Measurements from ENCODE around the gene SPI1. TPM values are rescaled to one million over a fixed set of nuclear protein-coding genes. Genes with fewer than 3 reads are reported as not detected.
"Not testable (repeated sequence)": the region's sequence is repeated elsewhere in the genome, so short reads cannot be mapped to it uniquely, and the experiment has no call there.

Gene SPI1
- total and polyA plus RNA-seq, 4 experiments from 2014 or later = 0.28 to 5.0 (median 4.8) TPM; not detected in 1

GRCh38 chr11:47340010-47340409, 38.3 kb downstream of the SPI1 start:
- Mint-ChIP-seq H3K36me3 (no peaks in the 10 kb centered on the region), H3K4me1 (peaks cover 0 to 2% (median 0%) of the 10 kb centered on the region in 4 donors), H3K27me3 (no peaks in the 10 kb centered on the region), H3K4me3 (no peak overlapping the region), H3K27ac (no peak overlapping the region), H3K9me3 (peaks cover 0 to 2% (median 0%) of the 10 kb centered on the region in 8 donors)
- intact Hi-C loops (cut with micrococcal nuclease) = no loop called here
- H3K4me1 ChIP-seq (ENCODE audit: insufficient read depth, low read length) = no peaks in the 10 kb centered on the region
- no peaks in the 10 kb centered on the region for H3K36me3 ChIP-seq (ENCODE audit: insufficient read depth, low read length)
- DNase-seq = no peak
- no peaks in the 10 kb centered on the region for H3K27me3 ChIP-seq (ENCODE audit: insufficient read depth, low read length)
- no peak overlapping the region for H3K4me3 ChIP-seq (ENCODE audit: low read length in 2 of 2)
- no peak overlapping the region for H3K27ac ChIP-seq (ENCODE audit: low read depth, low read length)
- POLR2A ChIA-PET (ENCODE audit: partially characterized antibody) = no interaction called here
- no peaks in the 10 kb centered on the region for H3K9me3 ChIP-seq (ENCODE audit: control insufficient read depth in 1 of 2, low read length in 2 of 2)
- CTCF ChIA-PET (ENCODE audit: partially characterized antibody) = interaction anchor here (1.5 kb wide), 1 partner anchor 34 kb away, joined by 5 read pairs; no protein-coding TSS in a partner anchor

GRCh38 chr11:47338396-47339241, 39.7 kb downstream of the SPI1 start:
- Histone ChIP-seq H3K4me3 (ENCODE audit: low read length in 2 of 2) (no peak overlapping the region), H3K36me3 (ENCODE audit: insufficient read depth, low read length) (no peaks in the 10 kb centered on the region), H3K4me1 (ENCODE audit: insufficient read depth, low read length) (no peaks in the 10 kb centered on the region), H3K27ac (ENCODE audit: low read depth, low read length) (no peak overlapping the region), H3K9me3 (ENCODE audit: control insufficient read depth in 1 of 2, low read length in 2 of 2) (no peaks in the 10 kb centered on the region), H3K27me3 (ENCODE audit: insufficient read depth, low read length) (no peaks in the 10 kb centered on the region)
- no peak overlapping the region for H3K27ac Mint-ChIP-seq
- DNase-seq = peak in 1 of 5 donors; percentile 12
- H3K9me3 Mint-ChIP-seq = peaks cover 0 to 2% (median 0%) of the 10 kb centered on the region in 8 donors
- H3K27me3 Mint-ChIP-seq = no peaks in the 10 kb centered on the region
- H3K4me1 Mint-ChIP-seq = peaks cover 0 to 2% (median 0%) of the 10 kb centered on the region in 4 donors
- no peaks in the 10 kb centered on the region for H3K36me3 Mint-ChIP-seq
- no peak overlapping the region for H3K4me3 Mint-ChIP-seq
- ChIA-PET CTCF (ENCODE audit: partially characterized antibody) (interaction anchor here (0.8 kb wide), 1 partner anchor 73 kb away, joined by 3 read pairs; no protein-coding TSS in a partner anchor), POLR2A (ENCODE audit: partially characterized antibody) (interaction anchor here (0.6 kb wide), 1 partner anchor 171 kb away, joined by 4 read pairs; no protein-coding TSS in a partner anchor)
- intact Hi-C loops (cut with micrococcal nuclease) = no loop called here

- Mint-ChIP-seq H3K4me3 (no peak overlapping the region), H3K27me3 (no peaks in the 10 kb centered on the region), H3K4me1 (peaks cover 0 to 2% (median 0%) of the 10 kb centered on the region in 4 donors), H3K27ac (no peak overlapping the region), H3K9me3 (peaks cover 0 to 2% (median 0%) of the 10 kb centered on the region in 8 donors), H3K36me3 (no peaks in the 10 kb centered on the region)
- H3K27ac ChIP-seq (ENCODE audit: low read depth, low read length) = no peak overlapping the region
- POLR2A ChIA-PET (ENCODE audit: partially characterized antibody) = no interaction called here
- H3K27me3 ChIP-seq (ENCODE audit: insufficient read depth, low read length) = no peaks in the 10 kb centered on the region
- no peaks in the 10 kb centered on the region for H3K36me3 ChIP-seq (ENCODE audit: insufficient read depth, low read length)
- CTCF ChIA-PET (ENCODE audit: partially characterized antibody) = interaction anchor here (0.5 to 0.6 kb wide), 2 partner anchors 34 to 882 kb away, joined by 3 read pairs; no protein-coding TSS in a partner anchor
- no peaks in the 10 kb centered on the region for H3K4me1 ChIP-seq (ENCODE audit: insufficient read depth, low read length)
- peak in 1 of 5 donors; percentile 15 for DNase-seq
- H3K9me3 ChIP-seq (ENCODE audit: control insufficient read depth in 1 of 2, low read length in 2 of 2) = no peaks in the 10 kb centered on the region
- intact Hi-C loops (cut with micrococcal nuclease) = no loop called here
- H3K4me3 ChIP-seq (ENCODE audit: low read length in 2 of 2) = no peak overlapping the region
Measured at GRCh38 chr11:47337229-47337924, 41.0 kb downstream of the SPI1 start.

- H3K4me3 ChIP-seq (ENCODE audit: low read length in 2 of 2) = no peak overlapping the region
- H3K9me3 ChIP-seq (ENCODE audit: control insufficient read depth in 1 of 2, low read length in 2 of 2) = no peaks in the 10 kb centered on the region
- no peaks in the 10 kb centered on the region for H3K36me3 ChIP-seq (ENCODE audit: insufficient read depth, low read length)
- Mint-ChIP-seq H3K27me3 (no peaks in the 10 kb centered on the region), H3K36me3 (no peaks in the 10 kb centered on the region), H3K4me3 (no peak overlapping the region), H3K9me3 (peaks cover 0 to 2% (median 0%) of the 10 kb centered on the region in 8 donors), H3K27ac (no peak overlapping the region), H3K4me1 (peaks cover 0 to under 1% (median 0%) of the 10 kb centered on the region in 4 donors)
- intact Hi-C loops (cut with micrococcal nuclease) = no loop called here
- ChIA-PET POLR2A (ENCODE audit: partially characterized antibody) (no interaction called here), CTCF (ENCODE audit: partially characterized antibody) (interaction anchor here (0.6 kb wide), 1 partner anchor 882 kb away, joined by 3 read pairs; no protein-coding TSS in a partner anchor)
- no peak overlapping the region for H3K27ac ChIP-seq (ENCODE audit: low read depth, low read length)
- no peak for DNase-seq
- H3K4me1 ChIP-seq (ENCODE audit: insufficient read depth, low read length) = no peaks in the 10 kb centered on the region
- no peaks in the 10 kb centered on the region for H3K27me3 ChIP-seq (ENCODE audit: insufficient read depth, low read length)
Measured at GRCh38 chr11:47336595-47336994, 41.8 kb downstream of the SPI1 start.

GRCh38 chr11:47335733-47336132, 42.6 kb downstream of the SPI1 start:
- H3K4me1 Mint-ChIP-seq = no peaks in the 10 kb centered on the region
- ChIA-PET CTCF (ENCODE audit: partially characterized antibody) (interaction anchor here (0.6 kb wide), 1 partner anchor 711 kb away, joined by 3 read pairs; no protein-coding TSS in a partner anchor), POLR2A (ENCODE audit: partially characterized antibody) (no interaction called here)
- H3K27ac ChIP-seq (ENCODE audit: low read depth, low read length) = no peak overlapping the region
- H3K27me3 Mint-ChIP-seq = no peaks in the 10 kb centered on the region
- H3K9me3 ChIP-seq (ENCODE audit: control insufficient read depth in 1 of 2, low read length in 2 of 2) = no peaks in the 10 kb centered on the region
- H3K4me3 Mint-ChIP-seq = no peak overlapping the region
- no peaks in the 10 kb centered on the region for H3K36me3 ChIP-seq (ENCODE audit: insufficient read depth, low read length)
- peak in 1 of 5 donors; percentile 24 for DNase-seq
- H3K9me3 Mint-ChIP-seq = peaks cover 0 to 2% (median 0%) of the 10 kb centered on the region in 8 donors
- intact Hi-C loops (cut with micrococcal nuclease) = no loop called here
- H3K4me1 ChIP-seq (ENCODE audit: insufficient read depth, low read length) = no peaks in the 10 kb centered on the region
- no peak overlapping the region for H3K4me3 ChIP-seq (ENCODE audit: low read length in 2 of 2)
- peaks cover 0 to 5% of the 10 kb centered on the region in 2 donors for H3K36me3 Mint-ChIP-seq
- H3K27ac Mint-ChIP-seq = no peak overlapping the region
- H3K27me3 ChIP-seq (ENCODE audit: insufficient read depth, low read length) = no peaks in the 10 kb centered on the region

- H3K36me3 ChIP-seq (ENCODE audit: insufficient read depth, low read length); H3K4me3 Mint-ChIP-seq; H3K9me3 ChIP-seq (ENCODE audit: control insufficient read depth in 1 of 2, low read length in 2 of 2); H3K4me1 Mint-ChIP-seq; H3K4me3 ChIP-seq (ENCODE audit: low read length in 2 of 2); H3K27ac ChIP-seq (ENCODE audit: low read depth, low read length); H3K36me3 Mint-ChIP-seq; H3K27me3 ChIP-seq (ENCODE audit: insufficient read depth, low read length); intact Hi-C loops (cut with micrococcal nuclease); POLR2A ChIA-PET (ENCODE audit: partially characterized antibody); H3K27ac Mint-ChIP-seq; H3K4me1 ChIP-seq (ENCODE audit: insufficient read depth, low read length); H3K27me3 Mint-ChIP-seq; H3K9me3 Mint-ChIP-seq: not testable (repeated sequence)
- CTCF ChIA-PET (ENCODE audit: partially characterized antibody) = interaction anchor here (0.6 kb wide), 1 partner anchor 711 kb away, joined by 3 read pairs; no protein-coding TSS in a partner anchor
- DNase-seq = peak in 1 of 5 donors; percentile 7
Measured at GRCh38 chr11:47334699-47335411, 43.5 kb downstream of the SPI1 start.
